Activated naive CD8-positive, alpha-beta T cell treated with anti-CD3 and anti-CD28 coated beads, Interleukin-2, amount 50 U/mL, for 24 hours (primary cell): Measurements from ENCODE around the gene PPP1R10.
A peak's percentile ranks its signal among the peaks of the same experiment; 100 is the strongest.
"Not testable (repeated sequence)": the region's sequence is repeated elsewhere in the genome, so short reads cannot be mapped to it uniquely, and the experiment has no call there.

Experiments used
- ATAC-seq: fragments of 150-1000 bp; cut with Tn5 transposase; one replicate; pipeline ENCODE4 v1.10.0; 2021
- DNase-seq: peaks from one replicate; pipeline ENCODE4 v3.0.0; 2021
- H3K27ac Mint-ChIP-seq: one replicate; pipeline ENCODE4 v1.8.0; 2021; ENCODE audit warnings: mild to moderate bottlenecking, mixed read lengths
- H3K27me3 Mint-ChIP-seq: one replicate; pipeline ENCODE4 v1.8.0; 2021; ENCODE audit warnings: mixed read lengths
- H3K36me3 Mint-ChIP-seq: one replicate; pipeline ENCODE4 v1.8.0; 2021; ENCODE audit warnings: low read depth, mixed read lengths
- H3K4me1 Mint-ChIP-seq: one replicate; pipeline ENCODE4 v1.8.0; 2021; ENCODE audit warnings: mixed read lengths
- H3K4me3 Mint-ChIP-seq: one replicate; pipeline ENCODE4 v1.8.0; 2021; ENCODE audit warnings: mild to moderate bottlenecking, moderate library complexity, mixed read lengths
- H3K9me3 Mint-ChIP-seq: one replicate; pipeline ENCODE4 v1.8.0; 2021; ENCODE audit warnings: mixed read lengths

PPP1R10 gene

GRCh38 chr6:30597315-30598144, 19.5 kb downstream of the PPP1R10 start:
- Mint-ChIP-seq H3K27ac (peak overlapping the region; percentile 2), H3K36me3 (peaks cover 38% of the 10 kb centered on the region), H3K4me1 (peaks cover 11% of the 10 kb centered on the region)
- ATAC-seq, result peak; percentile 85
- peak; percentile 83 for DNase-seq
- not testable (repeated sequence) for H3K27me3 Mint-ChIP-seq, H3K4me3 Mint-ChIP-seq, H3K9me3 Mint-ChIP-seq

- DNase-seq (no peak), ATAC-seq (no peak)
- peaks cover 6% of the 10 kb centered on the region for H3K4me1 Mint-ChIP-seq
- H3K27ac Mint-ChIP-seq, result peak overlapping the region; percentile 34
- no peaks in the 10 kb centered on the region for H3K27me3 Mint-ChIP-seq
- H3K4me3 Mint-ChIP-seq, result no peak overlapping the region
- no peaks in the 10 kb centered on the region for H3K9me3 Mint-ChIP-seq
- H3K36me3 Mint-ChIP-seq, result peaks cover 53% of the 10 kb centered on the region
Observed at GRCh38 chr6:30592287-30592686, 24.8 kb downstream of the PPP1R10 start.

GRCh38 chr6:30591008-30591407, 26.0 kb downstream of the PPP1R10 start:
- peak overlapping the region; percentile 28 for H3K27ac Mint-ChIP-seq
- no peaks in the 10 kb centered on the region for H3K27me3 Mint-ChIP-seq
- no peaks in the 10 kb centered on the region for H3K9me3 Mint-ChIP-seq
- peaks cover 58% of the 10 kb centered on the region for H3K36me3 Mint-ChIP-seq
- no peak overlapping the region for H3K4me3 Mint-ChIP-seq
- no peak for ATAC-seq
- peaks cover 2% of the 10 kb centered on the region for H3K4me1 Mint-ChIP-seq
- DNase-seq, result no peak

- peak overlapping the region; percentile 28 for H3K27ac Mint-ChIP-seq
- H3K36me3 Mint-ChIP-seq, result peaks cover 59% of the 10 kb centered on the region
- H3K4me3 Mint-ChIP-seq, result no peak overlapping the region
- no peaks in the 10 kb centered on the region for H3K9me3 Mint-ChIP-seq
- H3K27me3 Mint-ChIP-seq, result no peaks in the 10 kb centered on the region
- ATAC-seq (no peak), DNase-seq (no peak)
- H3K4me1 Mint-ChIP-seq, result peaks cover 2% of the 10 kb centered on the region
Observed at GRCh38 chr6:30590509-30590908, 26.5 kb downstream of the PPP1R10 start.

- DNase-seq (no peak), ATAC-seq (no peak)
- Mint-ChIP-seq H3K27me3 (no peaks in the 10 kb centered on the region), H3K36me3 (peaks cover 62% of the 10 kb centered on the region), H3K4me3 (no peak overlapping the region), H3K27ac (no peak overlapping the region), H3K9me3 (no peaks in the 10 kb centered on the region), H3K4me1 (peaks cover 2% of the 10 kb centered on the region)
Observed at GRCh38 chr6:30589754-30590358, 27.2 kb downstream of the PPP1R10 start.

GRCh38 chr6:30583921-30584320, 33.1 kb downstream of the PPP1R10 start:
- Mint-ChIP-seq H3K27ac (no peak overlapping the region), H3K4me3 (no peak overlapping the region), H3K4me1 (peaks cover 1% of the 10 kb centered on the region), H3K9me3 (no peaks in the 10 kb centered on the region), H3K36me3 (peaks cover 72% of the 10 kb centered on the region), H3K27me3 (no peaks in the 10 kb centered on the region)
- ATAC-seq, result no peak
- DNase-seq, result no peak

- DNase-seq (no peak), ATAC-seq (peak; percentile 61)
- peaks cover 71% of the 10 kb centered on the region for H3K36me3 Mint-ChIP-seq
- H3K4me3 Mint-ChIP-seq, result no peak overlapping the region
- H3K9me3 Mint-ChIP-seq, result no peaks in the 10 kb centered on the region
- H3K27ac Mint-ChIP-seq, result peak overlapping the region; percentile 82
- no peaks in the 10 kb centered on the region for H3K27me3 Mint-ChIP-seq
- H3K4me1 Mint-ChIP-seq, result peaks cover 43% of the 10 kb centered on the region
Observed at GRCh38 chr6:30578051-30578450, 39.0 kb downstream of the PPP1R10 start.

- Mint-ChIP-seq H3K4me1 (peaks cover 80% of the 10 kb centered on the region), H3K27me3 (no peaks in the 10 kb centered on the region), H3K9me3 (no peaks in the 10 kb centered on the region), H3K36me3 (peaks cover 45% of the 10 kb centered on the region), H3K4me3 (peak overlapping the region; percentile 91), H3K27ac (peak overlapping the region; percentile 34)
- DNase-seq (no peak), ATAC-seq (no peak)
Observed at GRCh38 chr6:30573113-30573512, 43.9 kb downstream of the PPP1R10 start.

- ATAC-seq (no peak), DNase-seq (no peak)
- H3K36me3 Mint-ChIP-seq, result peaks cover 36% of the 10 kb centered on the region
- H3K27ac Mint-ChIP-seq, result peak overlapping the region; percentile 98
- H3K9me3 Mint-ChIP-seq, result no peaks in the 10 kb centered on the region
- H3K27me3 Mint-ChIP-seq, result no peaks in the 10 kb centered on the region
- H3K4me1 Mint-ChIP-seq, result peaks cover 77% of the 10 kb centered on the region
- H3K4me3 Mint-ChIP-seq, result peak overlapping the region; percentile 91
Observed at GRCh38 chr6:30572148-30572547, 44.9 kb downstream of the PPP1R10 start.

GRCh38 chr6:30571762-30572082, 45.3 kb downstream of the PPP1R10 start:
- Mint-ChIP-seq H3K4me3 (peak overlapping the region; percentile 91), H3K27ac (peak overlapping the region; percentile 98), H3K4me1 (peaks cover 75% of the 10 kb centered on the region), H3K36me3 (peaks cover 31% of the 10 kb centered on the region), H3K27me3 (no peaks in the 10 kb centered on the region), H3K9me3 (no peaks in the 10 kb centered on the region)
- DNase-seq (no peak), ATAC-seq (no peak)

- H3K9me3 Mint-ChIP-seq, result no peaks in the 10 kb centered on the region
- peaks cover 27% of the 10 kb centered on the region for H3K36me3 Mint-ChIP-seq
- H3K27ac Mint-ChIP-seq, result peak within 1 kb of the TSS; percentile 98
- H3K4me1 Mint-ChIP-seq, result peaks cover 70% of the 10 kb centered on the region
- ATAC-seq (peak; percentile 86), DNase-seq (peak; percentile 100)
- H3K4me3 Mint-ChIP-seq, result peak within 1 kb of the TSS; percentile 91
- no peaks in the 10 kb centered on the region for H3K27me3 Mint-ChIP-seq
Observed at GRCh38 chr6:30571075-30571761, 45.8 kb downstream of the PPP1R10 start, which contains the start of gene ABCF1. ABCF1 (plus strand) TSS chr6:30571442; CDS start chr6:30571488, 46 bp downstream.

GRCh38 chr6:30570740-30571074, 46.3 kb downstream of the PPP1R10 start:
- peak overlapping the region; percentile 91 for H3K4me3 Mint-ChIP-seq
- peaks cover 27% of the 10 kb centered on the region for H3K36me3 Mint-ChIP-seq
- no peaks in the 10 kb centered on the region for H3K27me3 Mint-ChIP-seq
- DNase-seq, result no peak
- ATAC-seq, result no peak
- H3K27ac Mint-ChIP-seq, result peak overlapping the region; percentile 98
- H3K4me1 Mint-ChIP-seq, result peaks cover 70% of the 10 kb centered on the region
- H3K9me3 Mint-ChIP-seq, result no peaks in the 10 kb centered on the region

- Mint-ChIP-seq H3K4me3 (peak overlapping the region; percentile 91), H3K27ac (peak overlapping the region; percentile 98), H3K4me1 (peaks cover 70% of the 10 kb centered on the region), H3K9me3 (no peaks in the 10 kb centered on the region), H3K36me3 (peaks cover 27% of the 10 kb centered on the region), H3K27me3 (no peaks in the 10 kb centered on the region)
- no peak for ATAC-seq
- DNase-seq, result no peak
Observed at GRCh38 chr6:30570263-30570662, 46.8 kb downstream of the PPP1R10 start.

GRCh38 chr6:30568245-30568644, 48.8 kb downstream of the PPP1R10 start:
- Mint-ChIP-seq H3K27ac (peak overlapping the region; percentile 28), H3K4me1 (peaks cover 54% of the 10 kb centered on the region), H3K9me3 (no peaks in the 10 kb centered on the region), H3K27me3 (no peaks in the 10 kb centered on the region), H3K36me3 (peaks cover 25% of the 10 kb centered on the region), H3K4me3 (no peak overlapping the region)
- DNase-seq (peak; percentile 46), ATAC-seq (peak; percentile 62)

- H3K4me1 Mint-ChIP-seq, result peaks cover 33% of the 10 kb centered on the region
- DNase-seq (no peak), ATAC-seq (no peak)
Observed at GRCh38 chr6:30565772-30566171, 51.3 kb downstream of the PPP1R10 start.

More at GRCh38 chr6:30565772-30566171, 51.3 kb downstream of the PPP1R10 start:
- Mint-ChIP-seq H3K27ac (no peak overlapping the region), H3K9me3 (no peaks in the 10 kb centered on the region), H3K36me3 (peaks cover 22% of the 10 kb centered on the region), H3K4me3 (no peak overlapping the region), H3K27me3 (no peaks in the 10 kb centered on the region)
